Ovary (tissue), 3 donors: ENCODE measurements around the gene SLC4A3.

Source experiments
- CTCF ChIP-seq, 3 donors: fragments of 450-650 bp in 2 of 3; fragments of 200-600 bp in 1 of 3; IDR thresholded peaks; one replicate each; pipeline versions ENCODE4 v1.5.1 to v1.8.0; 2016 to 2022; ENCODE audit warnings: antibody characterized with exemption in 3 of 3, mild to moderate bottlenecking in 1 of 3
- EP300 ChIP-seq: sonication (generic); formaldehyde crosslinking; IDR thresholded peaks from one replicate; pipeline ENCODE4 v1.6.1; 2017; ENCODE audit warnings: antibody characterized with exemption
- donor health status: DM: no; HTN: no; CAD: no.

GRCh38 chr2:219628986-219629901 lies 1.8 kb downstream of the SLC4A3 start:
- TF ChIP-seq EP300 (no peak), CTCF (IDR thresholded peaks at IDR 0.05) (no peak)
